Hepatocyte (in vitro differentiated cells): ENCODE data around the gene LILRA6. TPM values are rescaled to one million over a fixed set of nuclear protein-coding genes. Genes with fewer than 3 reads are reported as not detected.

ENCODE experiments used
- DNase-seq: peaks from one replicate; pipeline ENCODE4 v3.0.0-alpha.2; 2016; ENCODE audit warnings: low spot score
- H2AFZ ChIP-seq: fragments of 200-600 bp; sonication (generic); 2 replicates; pipeline ENCODE4 v1.6.0; 2016; ENCODE audit warnings: antibody characterized with exemption, mild to moderate bottlenecking
- H3K27ac ChIP-seq: fragments of 200-600 bp; sonication (generic); 2 replicates; pipeline ENCODE4 v1.5.1; 2016; ENCODE audit warnings: mild to moderate bottlenecking
- H3K27me3 ChIP-seq: fragments of 200-600 bp; sonication (generic); 2 replicates; pipeline ENCODE4 v1.6.1; 2016
- H3K36me3 ChIP-seq: fragments of 200-600 bp; sonication (generic); replicated peaks from 2 replicates; pipeline ENCODE4 v1.5.1; 2016; ENCODE audit warnings: low read depth; ENCODE audit not compliant: insufficient read depth
- H3K4me1 ChIP-seq: fragments of 200-600 bp; sonication (generic); 2 replicates; pipeline ENCODE4 v1.5.1; 2016; ENCODE audit warnings: mild to moderate bottlenecking, moderate library complexity; ENCODE audit not compliant: insufficient read depth
- H3K4me2 ChIP-seq: fragments of 200-600 bp; sonication (generic); 2 replicates; pipeline ENCODE4 v1.6.0; 2016
- H3K4me3 ChIP-seq: fragments of 200-600 bp; sonication (generic); 2 replicates; pipeline ENCODE4 v1.5.1; 2016; ENCODE audit warnings: mild to moderate bottlenecking
- H3K79me2 ChIP-seq: fragments of 200-600 bp; sonication (generic); 2 replicates; pipeline ENCODE4 v1.6.0; 2017; ENCODE audit warnings: mild to moderate bottlenecking
- H3K9me2 ChIP-seq: fragments of 200-600 bp; sonication (generic); replicated peaks from 2 replicates; pipeline ENCODE4 v1.6.0; 2017; ENCODE audit warnings: mild to moderate bottlenecking; ENCODE audit not compliant: insufficient read depth
- H3K9me3 ChIP-seq: fragments of 200-600 bp; sonication (generic); 2 replicates; pipeline ENCODE4 v1.5.1; 2016; ENCODE audit warnings: low read depth, mild to moderate bottlenecking
- H4K20me1 ChIP-seq: fragments of 200-600 bp; sonication (generic); 2 replicates; pipeline ENCODE4 v1.6.0; 2016; ENCODE audit warnings: mild to moderate bottlenecking; ENCODE audit not compliant: insufficient read depth, poor library complexity, severe bottlenecking
- EZH2 ChIP-seq: fragments of 200-600 bp; sonication (generic); IDR thresholded peaks from 2 replicates; pipeline ENCODE4 v1.6.1; 2016; ENCODE audit warnings: antibody characterized with exemption, mild to moderate bottlenecking, borderline replicate concordance
- EZH2phosphoT487 ChIP-seq: fragments of 200-600 bp; sonication (generic); IDR thresholded peaks from one replicate; pipeline ENCODE4 v1.6.1; 2018; ENCODE audit warnings: antibody characterized with exemption, mild to moderate bottlenecking, low read depth, moderate library complexity; ENCODE audit not compliant: unreplicated experiment, severe bottlenecking
- WGBS: methylation state at CpG from one replicate; pipeline ENCODE4 v1.1.6; 2016; ENCODE audit warnings: low lambda C conversion rate; ENCODE audit errors: missing lambda C conversion rate; 5-methylcytosine and 5-hydroxymethylcytosine counted together
- polyA plus RNA-seq: library from polyadenylated mRNA; unstranded; fragments of >200 nt; fragmentation: Nextera tagmentation; extraction: Ambion mirVana; gene quantifications from 2 replicates; pipeline ENCODE4 v1.2.1, GENCODE V29; 2016
- total RNA-seq: library from RNA; depleted of rRNA; stranded (reverse); fragments of >200 nt; gene quantifications from 2 replicates; pipeline ENCODE4 v1.2.3, GENCODE V29; 2014
- TF ChIP-seq, protein P1 (sequence below): fragments of 200-600 bp; sonication (generic); IDR thresholded peaks from 2 replicates; pipeline ENCODE4 v1.5.1; 2016; ENCODE audit warnings: antibody characterized with exemption, mild to moderate bottlenecking; ENCODE audit not compliant: poor library complexity

The LILRA6 gene
- total and polyA plus RNA-seq, 2 experiments from 2014 or later = 0.36 TPM; not detected in 1

- no peak for TF ChIP-seq EZH2phosphoT487
- TF ChIP-seq, protein P1, sequence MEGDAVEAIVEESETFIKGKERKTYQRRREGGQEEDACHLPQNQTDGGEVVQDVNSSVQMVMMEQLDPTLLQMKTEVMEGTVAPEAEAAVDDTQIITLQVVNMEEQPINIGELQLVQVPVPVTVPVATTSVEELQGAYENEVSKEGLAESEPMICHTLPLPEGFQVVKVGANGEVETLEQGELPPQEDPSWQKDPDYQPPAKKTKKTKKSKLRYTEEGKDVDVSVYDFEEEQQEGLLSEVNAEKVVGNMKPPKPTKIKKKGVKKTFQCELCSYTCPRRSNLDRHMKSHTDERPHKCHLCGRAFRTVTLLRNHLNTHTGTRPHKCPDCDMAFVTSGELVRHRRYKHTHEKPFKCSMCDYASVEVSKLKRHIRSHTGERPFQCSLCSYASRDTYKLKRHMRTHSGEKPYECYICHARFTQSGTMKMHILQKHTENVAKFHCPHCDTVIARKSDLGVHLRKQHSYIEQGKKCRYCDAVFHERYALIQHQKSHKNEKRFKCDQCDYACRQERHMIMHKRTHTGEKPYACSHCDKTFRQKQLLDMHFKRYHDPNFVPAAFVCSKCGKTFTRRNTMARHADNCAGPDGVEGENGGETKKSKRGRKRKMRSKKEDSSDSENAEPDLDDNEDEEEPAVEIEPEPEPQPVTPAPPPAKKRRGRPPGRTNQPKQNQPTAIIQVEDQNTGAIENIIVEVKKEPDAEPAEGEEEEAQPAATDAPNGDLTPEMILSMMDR = no peak
- TF ChIP-seq EZH2 = no peak
- WGBS = 49% methylated on average over 2 of the region's 2 CpGs
- H3K4me3 ChIP-seq = no peak overlapping the region
- no peak overlapping the region for H3K27ac ChIP-seq
- no peaks in the 10 kb centered on the region for H3K4me1 ChIP-seq
- H3K27me3 ChIP-seq = peaks cover 4% of the 10 kb centered on the region
- no peaks in the 10 kb centered on the region for H3K9me3 ChIP-seq
- H3K9me2 ChIP-seq = no peaks in the 10 kb centered on the region
- H4K20me1 ChIP-seq = no peaks in the 10 kb centered on the region
- H3K79me2 ChIP-seq = no peaks in the 10 kb centered on the region
- H3K4me2 ChIP-seq = no peak overlapping the region
- no peaks in the 10 kb centered on the region for H3K36me3 ChIP-seq
- no peak for DNase-seq
- no peak overlapping the region for H2AFZ ChIP-seq
These were observed 26.3 kb upstream of the LILRA6 start for GRCh38 chr19:54268936-54269335.

- peak; percentile 89 for DNase-seq
- Histone ChIP-seq H3K27ac (no peak overlapping the region), H3K36me3 (no peaks in the 10 kb centered on the region), H3K9me3 (no peaks in the 10 kb centered on the region), H3K4me1 (no peaks in the 10 kb centered on the region), H3K79me2 (no peaks in the 10 kb centered on the region), H2AFZ (no peak overlapping the region), H3K4me2 (no peak overlapping the region), H3K4me3 (no peak overlapping the region), H3K9me2 (no peaks in the 10 kb centered on the region), H4K20me1 (no peaks in the 10 kb centered on the region), H3K27me3 (peaks cover 6% of the 10 kb centered on the region)
- no peak for TF ChIP-seq EZH2
- TF ChIP-seq, protein P1 = peak; percentile 70
- WGBS = 2% methylated on average over 6 of the region's 6 CpGs
These were observed 23.5 kb upstream of the LILRA6 start for GRCh38 chr19:54266133-54266532.

- no peak overlapping the region for H3K4me2 ChIP-seq
- H3K4me1 ChIP-seq = no peaks in the 10 kb centered on the region
- no peaks in the 10 kb centered on the region for H3K9me2 ChIP-seq
- WGBS = 88% methylated on average over 2 of the region's 2 CpGs
- no peak overlapping the region for H2AFZ ChIP-seq
- H3K4me3 ChIP-seq = no peak overlapping the region
- H3K79me2 ChIP-seq = no peaks in the 10 kb centered on the region
- no peaks in the 10 kb centered on the region for H3K9me3 ChIP-seq
- H3K27me3 ChIP-seq = peaks cover 3% of the 10 kb centered on the region
- no peaks in the 10 kb centered on the region for H4K20me1 ChIP-seq
- no peak for DNase-seq
- H3K27ac ChIP-seq = no peak overlapping the region
- TF ChIP-seq EZH2phosphoT487 (no peak), EZH2 (no peak)
- TF ChIP-seq, protein P1 = no peak
- no peaks in the 10 kb centered on the region for H3K36me3 ChIP-seq
These were observed 19.9 kb upstream of the LILRA6 start for GRCh38 chr19:54262470-54262869.

- Histone ChIP-seq H3K27ac (no peak overlapping the region), H4K20me1 (no peaks in the 10 kb centered on the region), H3K9me3 (no peaks in the 10 kb centered on the region), H3K79me2 (no peaks in the 10 kb centered on the region), H3K4me1 (no peaks in the 10 kb centered on the region), H2AFZ (no peak overlapping the region), H3K4me2 (no peak overlapping the region), H3K9me2 (no peaks in the 10 kb centered on the region), H3K27me3 (peaks cover 3% of the 10 kb centered on the region), H3K4me3 (no peak overlapping the region), H3K36me3 (no peaks in the 10 kb centered on the region)
- TF ChIP-seq EZH2 = no peak
- TF ChIP-seq, protein P1 = no peak
- TF ChIP-seq EZH2phosphoT487 = no peak
- WGBS = 85% methylated on average over 11 of the region's 11 CpGs
- DNase-seq = no peak
These were observed 19.5 kb upstream of the LILRA6 start for GRCh38 chr19:54262066-54262465.
